ENCODE measurements around the gene TPRG1. TPM values are rescaled to one million over a fixed set of nuclear protein-coding genes. Genes with fewer than 3 reads are reported as not detected.

TPRG1 gene
- total and polyA plus RNA-seq, 2 donors (not counting 3 experiments of a cell fraction or from before 2014, with no cell fraction given): 0.30 TPM; not detected in 1

DNA sequence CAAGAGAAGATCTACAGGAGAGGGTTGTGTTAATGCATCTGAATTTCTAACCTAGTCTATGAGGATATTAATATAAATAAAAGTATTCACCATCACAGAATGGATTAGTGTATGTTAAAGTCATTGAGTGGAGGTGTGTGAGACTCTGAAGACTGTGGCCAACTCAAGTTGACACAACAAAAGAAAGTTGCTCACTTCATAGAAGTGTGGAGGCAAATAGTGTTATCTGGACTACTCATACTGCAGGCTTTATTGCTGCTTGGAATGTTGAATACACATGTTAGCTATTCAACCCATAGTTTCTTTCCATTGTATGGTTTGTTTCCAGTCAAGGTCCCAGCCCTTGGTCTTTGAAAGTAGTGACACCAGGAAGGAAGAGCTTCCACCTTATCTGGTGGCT lies 38.0 kb upstream of the TPRG1 start:
- no peak for FAIRE-seq
- no peak overlapping the region for H2AFZ ChIP-seq (ENCODE audit: low read depth, low read length)
- H3K27me3 ChIP-seq (ENCODE audit: control insufficient read depth in 2 of 2, insufficient read depth in 2 of 2, low read length in 2 of 2): peaks cover 5 to 9% of the 10 kb centered on the region in 2 experiments
- no peak overlapping the region for H3K4me3 ChIP-seq (replicated peaks in 1 of 3; ENCODE audit: insufficient read depth in 1 of 3, low read depth in 1 of 3, low read length in 3 of 3)
- H3K4me1 ChIP-seq (ENCODE audit: control insufficient read depth, extremely low read depth, insufficient read depth, low read length): peaks cover 12% of the 10 kb centered on the region
- no peak overlapping the region for H3K9ac ChIP-seq (replicated peaks; ENCODE audit: extremely low read depth, insufficient read depth, low read length)
- dilution Hi-C loops (cut with MboI; ENCODE audit: extremely low pct_ligation_motif_present, low sequenced_read_pairs) (no loop called here), intact Hi-C loops (cut with micrococcal nuclease) (no loop called here)
- no peak for TF ChIP-seq POLR2A (IDR thresholded peaks at IDR 0.05; ENCODE audit: low read depth, low read length)
- TF ChIP-seq POLR2AphosphoS5 (IDR thresholded peaks at IDR 0.05; ENCODE audit: insufficient read depth, low read depth, low read length): no peak
- no peak for TF ChIP-seq GATA2 (IDR thresholded peaks at IDR 0.05; ENCODE audit: insufficient read depth, insufficient read length, low read depth, low read length)
- TF ChIP-seq, protein P1, sequence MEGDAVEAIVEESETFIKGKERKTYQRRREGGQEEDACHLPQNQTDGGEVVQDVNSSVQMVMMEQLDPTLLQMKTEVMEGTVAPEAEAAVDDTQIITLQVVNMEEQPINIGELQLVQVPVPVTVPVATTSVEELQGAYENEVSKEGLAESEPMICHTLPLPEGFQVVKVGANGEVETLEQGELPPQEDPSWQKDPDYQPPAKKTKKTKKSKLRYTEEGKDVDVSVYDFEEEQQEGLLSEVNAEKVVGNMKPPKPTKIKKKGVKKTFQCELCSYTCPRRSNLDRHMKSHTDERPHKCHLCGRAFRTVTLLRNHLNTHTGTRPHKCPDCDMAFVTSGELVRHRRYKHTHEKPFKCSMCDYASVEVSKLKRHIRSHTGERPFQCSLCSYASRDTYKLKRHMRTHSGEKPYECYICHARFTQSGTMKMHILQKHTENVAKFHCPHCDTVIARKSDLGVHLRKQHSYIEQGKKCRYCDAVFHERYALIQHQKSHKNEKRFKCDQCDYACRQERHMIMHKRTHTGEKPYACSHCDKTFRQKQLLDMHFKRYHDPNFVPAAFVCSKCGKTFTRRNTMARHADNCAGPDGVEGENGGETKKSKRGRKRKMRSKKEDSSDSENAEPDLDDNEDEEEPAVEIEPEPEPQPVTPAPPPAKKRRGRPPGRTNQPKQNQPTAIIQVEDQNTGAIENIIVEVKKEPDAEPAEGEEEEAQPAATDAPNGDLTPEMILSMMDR (IDR thresholded peaks at IDR 0.05; ENCODE audit: extremely low read depth in 1 of 2, insufficient read depth in 1 of 2, low read depth in 1 of 2, low read length in 2 of 2): no peak
- TF ChIP-seq, protein P2, sequence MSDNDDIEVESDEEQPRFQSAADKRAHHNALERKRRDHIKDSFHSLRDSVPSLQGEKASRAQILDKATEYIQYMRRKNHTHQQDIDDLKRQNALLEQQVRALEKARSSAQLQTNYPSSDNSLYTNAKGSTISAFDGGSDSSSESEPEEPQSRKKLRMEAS (IDR thresholded peaks at IDR 0.05; ENCODE audit: insufficient read depth, insufficient read length): no peak
- no peak for TF ChIP-seq EZH2 (IDR thresholded peaks at IDR 0.05; ENCODE audit: borderline replicate concordance, low read depth, low read length, severe bottlenecking)
- TF ChIP-seq JUN (IDR thresholded peaks at IDR 0.05; ENCODE audit: borderline replicate concordance, insufficient read depth, insufficient read length, low read depth): no peak
- no peak for TF ChIP-seq FOS (IDR thresholded peaks at IDR 0.05; ENCODE audit: borderline replicate concordance, insufficient read depth, low read length)
- TF ChIP-seq MYC (IDR thresholded peaks at IDR 0.05; ENCODE audit: low read depth, low read length): no peak
- no peak overlapping the region for H3K27ac ChIP-seq (ENCODE audit: insufficient read depth, low read depth, low read length)
- H3K79me2 ChIP-seq (ENCODE audit: control insufficient read depth, insufficient read depth, low read length): no peaks in the 10 kb centered on the region
- H3K4me2 ChIP-seq (ENCODE audit: insufficient read depth, low read length): no peak overlapping the region
- no peaks in the 10 kb centered on the region for H4K20me1 ChIP-seq (replicated peaks; ENCODE audit: control insufficient read depth, extremely low read depth, insufficient read depth, low read length)
- no TSS peak for BruUV-seq (replicated peaks)
- H3K9me3 ChIP-seq (replicated peaks; ENCODE audit: control insufficient read depth, insufficient read depth, low read length): no peaks in the 10 kb centered on the region
- no peaks in the 10 kb centered on the region for H3K9me1 ChIP-seq (replicated peaks; ENCODE audit: control insufficient read depth, extremely low read depth, insufficient read depth, low read length)
- CTCF ChIA-PET: no interaction called here
- H3K36me3 ChIP-seq (ENCODE audit: control insufficient read depth in 2 of 2, extremely low read depth in 1 of 2, insufficient read depth in 2 of 2, low read length in 2 of 2): no peaks in the 10 kb centered on the region
- no peak for DNase-seq (ENCODE audit: low read depth, low spot score)
- POLR2A ChIA-PET: no interaction called here

All from endothelial cell of umbilical vein (primary cell).